GM12891 (cell line): ENCODE results near the gene ZNF829.

Source experiments
- POLR2AphosphoS5 ChIP-seq: IDR thresholded peaks from 2 replicates; pipeline ENCODE4 v1.6.1; 2011; ENCODE audit warnings: low read depth, low read length, control low read depth
- TAF1 ChIP-seq: IDR thresholded peaks from 2 replicates; pipeline ENCODE4 v1.6.1; 2011; ENCODE audit warnings: low read depth, low read length, control low read depth

GRCh38 chr19:36918090-36918489 lies 2.0 kb upstream of the ZNF829 start:
- TF ChIP-seq TAF1 (no peak), POLR2AphosphoS5 (no peak)
